Esophagus squamous epithelium (tissue), 5 donors: Measurements from ENCODE around the gene CBLB. TPM values are rescaled to one million over a fixed set of nuclear protein-coding genes. Genes with fewer than 3 reads are reported as not detected.
A peak's percentile ranks its signal among the peaks of the same experiment; 100 is the strongest.

Experiments
- DNase-seq: peaks from one replicate; lab custom pipeline; 2025; lab: John Stamatoyannopoulos, UW
- H3K27ac ChIP-seq, 4 donors: fragments of 200-600 bp; sonication (generic); one replicate each; pipeline ENCODE4 v1.5.1; 2016 to 2019; ENCODE audit warnings: mild to moderate bottlenecking in 1 of 4
- H3K27me3 ChIP-seq, 4 donors: fragments of 200-600 bp; sonication (generic); 1 replicate in 3 of 4; 2 replicates in 1 of 4; pipeline versions ENCODE4 v1.5.1 to v1.6.0; 2017 to 2021; ENCODE audit warnings: antibody characterized with exemption in 1 of 4
- H3K36me3 ChIP-seq, 3 donors: fragments of 200-600 bp; sonication (generic); one replicate each; pipeline ENCODE4 v1.5.1; 2016 to 2019
- H3K4me1 ChIP-seq, 3 donors: fragments of 200-600 bp; sonication (generic); one replicate each; pipeline ENCODE4 v1.5.1; 2017 to 2019
- H3K4me3 ChIP-seq, 4 donors: fragments of 200-600 bp; sonication (generic); 1 replicate in 3 of 4; 2 replicates in 1 of 4; pipeline ENCODE4 v1.5.1; 2016 to 2019; ENCODE audit warnings: mild to moderate bottlenecking in 2 of 4, moderate library complexity in 1 of 4
- H3K9me3 ChIP-seq, 3 donors: fragments of 200-600 bp; sonication (generic); one replicate each; pipeline ENCODE4 v1.5.1; 2016 to 2019
- CTCF ChIP-seq, 6 experiments: fragments of 450-650 bp in 4 of 6; fragments of 200-600 bp in 2 of 6; sonication (generic) in 2 of 6; IDR thresholded peaks; one replicate each; pipeline ENCODE4 v1.5.1; 2016 to 2019; ENCODE audit warnings: antibody characterized with exemption in 6 of 6, mild to moderate bottlenecking in 4 of 6, moderate library complexity in 4 of 6
- POLR2A ChIP-seq, 4 donors: fragments of 450-650 bp; IDR thresholded peaks; one replicate each; pipeline ENCODE4 v1.6.1; 2017; ENCODE audit warnings: antibody characterized with exemption in 4 of 4, mild to moderate bottlenecking in 4 of 4, moderate library complexity in 3 of 4
- WGBS, 2 donors: methylation state at CpG; one replicate each; pipeline ENCODE4 v1.1.5; 2018; 5-methylcytosine and 5-hydroxymethylcytosine counted together
- intact Hi-C: fragments of 100-400 bp; cut with DNase I; formaldehyde crosslinking; loops from one replicate; pipeline ENCODE4 v1.15.0; 2022
- total RNA-seq, 4 donors: library from RNA; depleted of rRNA; stranded (reverse); fragments of >200 nt; gene quantifications; one replicate each; pipeline ENCODE4 v1.1.0, GENCODE V29; 2016
- donor health status: DM: yes; HTN: yes; CAD: no.

The CBLB gene
- total RNA-seq, 4 donors from 2014 or later: 6.7 to 29.4 (median 19.6) TPM

- intact Hi-C loops: no loop called here
Measured at GRCh38 chr3:105837947-105838346, 30.9 kb downstream of the CBLB start.

GRCh38 chr3:105837143-105837740, 31.6 kb downstream of the CBLB start:
- H3K36me3 ChIP-seq: no peaks in the 10 kb centered on the region
- 62 to 79% methylated on average over 5 of the region's 5 CpGs for WGBS, 2 donors
- H3K4me3 ChIP-seq: peak overlapping the region in 1 of 4 donors; percentile 22
- H3K9me3 ChIP-seq: no peaks in the 10 kb centered on the region
- H3K27me3 ChIP-seq: no peaks in the 10 kb centered on the region
- DNase-seq: no peak
- H3K4me1 ChIP-seq: peaks cover 0 to 31% (median 4%) of the 10 kb centered on the region in 3 donors
- TF ChIP-seq POLR2A (IDR thresholded peaks at IDR 0.05): no peak
- TF ChIP-seq CTCF (IDR thresholded peaks at IDR 0.05): no peak
- intact Hi-C loops: no loop called here
- peak overlapping the region in 2 of 4 donors; percentile 20 to 29 for H3K27ac ChIP-seq

More at GRCh38 chr3:105837947-105838346, 30.9 kb downstream of the CBLB start:
- H3K4me1 ChIP-seq: peaks cover 0 to 31% (median 4%) of the 10 kb centered on the region in 3 donors
- no peaks in the 10 kb centered on the region for H3K27me3 ChIP-seq
- no peak for DNase-seq
- H3K36me3 ChIP-seq: no peaks in the 10 kb centered on the region
- 84 to 100% methylated on average over 2 of the region's 2 CpGs for WGBS, 2 donors
- no peak for TF ChIP-seq CTCF (IDR thresholded peaks at IDR 0.05)
- TF ChIP-seq POLR2A (IDR thresholded peaks at IDR 0.05): no peak
- no peaks in the 10 kb centered on the region for H3K9me3 ChIP-seq
- H3K27ac ChIP-seq: no peak overlapping the region
- H3K4me3 ChIP-seq: no peak overlapping the region

DNA sequence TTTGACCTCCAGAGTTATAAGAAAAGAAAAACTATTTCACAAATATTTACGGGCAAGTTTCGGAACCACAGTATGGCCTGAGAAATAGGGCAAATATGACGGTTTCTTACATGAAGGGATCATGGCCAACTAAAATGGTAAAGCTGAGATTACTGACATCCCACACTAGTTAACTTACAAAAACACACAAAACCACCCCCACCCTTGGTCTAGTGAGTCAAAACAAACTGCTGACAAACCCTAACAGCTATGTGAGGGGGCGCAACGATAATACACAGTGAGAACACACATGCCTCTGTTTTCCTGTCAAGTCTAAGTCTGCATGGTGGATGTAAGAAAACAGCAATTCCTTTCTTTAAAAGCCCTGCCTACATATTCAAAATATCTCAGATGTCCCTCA, 32.3 kb downstream of the CBLB start:
- intact Hi-C loops: no loop called here
- peak overlapping the region in 2 of 4 donors; percentile 13 to 56 for H3K27ac ChIP-seq
- H3K27me3 ChIP-seq: no peaks in the 10 kb centered on the region
- H3K4me1 ChIP-seq: peaks cover 0 to 31% (median 4%) of the 10 kb centered on the region in 3 donors
- TF ChIP-seq POLR2A (IDR thresholded peaks at IDR 0.05) (no peak), CTCF (IDR thresholded peaks at IDR 0.05) (no peak)
- H3K4me3 ChIP-seq: peak overlapping the region in 1 of 4 donors; percentile 0
- DNase-seq: no peak
- H3K36me3 ChIP-seq: no peaks in the 10 kb centered on the region
- no peaks in the 10 kb centered on the region for H3K9me3 ChIP-seq
- 63 to 70% methylated on average over 5 of the region's 5 CpGs for WGBS, 2 donors

GRCh38 chr3:105835606-105836005, 33.2 kb downstream of the CBLB start:
- no peak overlapping the region for H3K4me3 ChIP-seq
- TF ChIP-seq POLR2A (IDR thresholded peaks at IDR 0.05) (no peak), CTCF (IDR thresholded peaks at IDR 0.05) (no peak)
- DNase-seq: no peak
- H3K9me3 ChIP-seq: no peaks in the 10 kb centered on the region
- intact Hi-C loops: no loop called here
- no peak overlapping the region for H3K27ac ChIP-seq
- H3K27me3 ChIP-seq: no peaks in the 10 kb centered on the region
- peaks cover 0 to 33% (median 4%) of the 10 kb centered on the region in 3 donors for H3K4me1 ChIP-seq
- H3K36me3 ChIP-seq: no peaks in the 10 kb centered on the region

- no peak for TF ChIP-seq CTCF (IDR thresholded peaks at IDR 0.05)
- no peak for DNase-seq
- WGBS, 2 donors: 89 to 91% methylated on average over 3 of the region's 3 CpGs
- no peaks in the 10 kb centered on the region for H3K27me3 ChIP-seq
- H3K27ac ChIP-seq: no peak overlapping the region
- intact Hi-C loops: no loop called here
- H3K9me3 ChIP-seq: no peaks in the 10 kb centered on the region
- H3K36me3 ChIP-seq: no peaks in the 10 kb centered on the region
- H3K4me1 ChIP-seq: peaks cover 0 to 41% (median 8%) of the 10 kb centered on the region in 3 donors
- H3K4me3 ChIP-seq: no peak overlapping the region
Measured at GRCh38 chr3:105834768-105835167, 34.0 kb downstream of the CBLB start.
